CD4-positive, alpha-beta T cell (primary cell): ENCODE data around the gene MET. TPM values are rescaled to one million over a fixed set of nuclear protein-coding genes. Genes with fewer than 3 reads are reported as not detected.

Experiments
- ATAC-seq: fragments of 200-7000 bp; cut with Tn5 transposase; one replicate; pipeline ENCODE4 v1.10.0; 2022; ENCODE audit warnings: mild to moderate bottlenecking; ENCODE audit not compliant: poor library complexity
- CTCF ChIA-PET: fragments of 350-600 bp; sonication (Branson Sonifier 250); formaldehyde crosslinking; loops from one replicate; lab custom pipeline; 2021; ENCODE audit warnings: antibody characterized with exemption, inconsistent platforms; lab: Charles Lee
- POLR2A ChIA-PET: fragments of 350-600 bp; sonication (Branson Sonifier 250); formaldehyde crosslinking; loops from one replicate; lab custom pipeline; 2021; ENCODE audit warnings: antibody characterized with exemption, inconsistent platforms; lab: Charles Lee
- DNase-seq, 14 experiments: peaks; one replicate each; pipeline ENCODE4 v3.0.0-alpha.2; 2013 to 2020; ENCODE audit warnings: mixed read lengths in 2 of 14
- H3K27ac ChIP-seq, 2 donors: one replicate each; pipeline versions ENCODE4 v1.5.1 to v1.7.0; 2013; ENCODE audit warnings: low read length in 2 of 2, low read depth in 1 of 2, mild to moderate bottlenecking in 1 of 2
- H3K27me3 ChIP-seq, 2 experiments: 1 replicate in 1 of 2; 2 replicates in 1 of 2; pipeline versions ENCODE4 v1.6.1 to v1.7.0; 2013; ENCODE audit warnings: low read length in 2 of 2, control low read depth in 1 of 2, mild to moderate bottlenecking in 1 of 2, moderate library complexity in 1 of 2; ENCODE audit not compliant: insufficient read depth in 2 of 2, control insufficient read depth in 1 of 2
- H3K36me3 ChIP-seq: one replicate; pipeline ENCODE4 v1.6.1; 2013; ENCODE audit warnings: low read length, control low read depth; ENCODE audit not compliant: insufficient read depth
- H3K4me1 ChIP-seq: one replicate; pipeline ENCODE4 v1.6.1; 2013; ENCODE audit warnings: low read length, control low read depth; ENCODE audit not compliant: insufficient read depth
- H3K4me3 ChIP-seq: one replicate; pipeline ENCODE4 v1.5.1; 2013; ENCODE audit warnings: mild to moderate bottlenecking, low read length, moderate library complexity
- H3K9me3 ChIP-seq, 2 experiments: 1 replicate in 1 of 2; 2 replicates in 1 of 2; pipeline versions ENCODE4 v1.6.1 to v1.7.0; 2013; ENCODE audit warnings: low read length in 2 of 2, mild to moderate bottlenecking in 2 of 2, control low read depth in 1 of 2, moderate library complexity in 1 of 2; ENCODE audit not compliant: control insufficient read depth in 1 of 2, insufficient read depth in 1 of 2
- H3K27ac Mint-ChIP-seq: one replicate; pipeline ENCODE4 v1.8.0; 2020; ENCODE audit warnings: mixed read lengths
- H3K27me3 Mint-ChIP-seq: one replicate; pipeline ENCODE4 v1.8.0; 2021; ENCODE audit warnings: mixed read lengths
- H3K36me3 Mint-ChIP-seq: one replicate; pipeline ENCODE4 v1.8.0; 2021; ENCODE audit warnings: low read depth, mixed read lengths
- H3K4me1 Mint-ChIP-seq: one replicate; pipeline ENCODE4 v1.8.0; 2021; ENCODE audit warnings: low read depth, mixed read lengths
- H3K4me3 Mint-ChIP-seq: one replicate; pipeline ENCODE4 v1.8.0; 2020; ENCODE audit warnings: mild to moderate bottlenecking, mixed read lengths
- H3K9me3 Mint-ChIP-seq: one replicate; pipeline ENCODE4 v1.8.0; 2020; ENCODE audit warnings: mixed read lengths
- intact Hi-C, 2 experiments: fragments of 100-400 bp; cut with DNase I in 1 of 2; cut with micrococcal nuclease in 1 of 2; formaldehyde crosslinking; loops; one replicate each; pipeline versions ENCODE4 v1.15.1 to v1.9.0; 2023 to 2025; cut with DNase I, micrococcal nuclease
- total RNA-seq, 174 experiments: library from RNA in 2 of 174; stranded (reverse) in 2 of 174; gene quantifications; one replicate each; pipeline ENCODE4 v1.2.3 and lab custom pipeline; 2021 to 2026
- TF ChIP-seq, protein P1 (sequence below): fragments of 200-600 bp; IDR thresholded peaks from one replicate; pipeline ENCODE4 v1.8.0; 2022; ENCODE audit warnings: antibody characterized with exemption, mild to moderate bottlenecking

The MET gene
- total RNA-seq, 2 experiments from 2014 or later, result 0.14 TPM; not detected in 1

GRCh38 chr7:116771640-116772039, 99.6 kb downstream of the MET start:
- Mint-ChIP-seq H3K9me3 (no peaks in the 10 kb centered on the region), H3K36me3 (no peaks in the 10 kb centered on the region), H3K27me3 (peaks cover 32% of the 10 kb centered on the region), H3K27ac (no peak overlapping the region), H3K4me3 (no peak overlapping the region), H3K4me1 (no peaks in the 10 kb centered on the region)
- no peaks in the 10 kb centered on the region for H3K27me3 ChIP-seq
- H3K4me1 ChIP-seq, result no peaks in the 10 kb centered on the region
- POLR2A ChIA-PET, result no interaction called here
- intact Hi-C loops, result no loop called here
- DNase-seq (no peak), ATAC-seq (no peak)
- CTCF ChIA-PET, result interaction anchor here (0.9 kb wide), 1 partner anchor 8 kb away, joined by 3 read pairs; no protein-coding TSS in a partner anchor
- TF ChIP-seq, protein P1, sequence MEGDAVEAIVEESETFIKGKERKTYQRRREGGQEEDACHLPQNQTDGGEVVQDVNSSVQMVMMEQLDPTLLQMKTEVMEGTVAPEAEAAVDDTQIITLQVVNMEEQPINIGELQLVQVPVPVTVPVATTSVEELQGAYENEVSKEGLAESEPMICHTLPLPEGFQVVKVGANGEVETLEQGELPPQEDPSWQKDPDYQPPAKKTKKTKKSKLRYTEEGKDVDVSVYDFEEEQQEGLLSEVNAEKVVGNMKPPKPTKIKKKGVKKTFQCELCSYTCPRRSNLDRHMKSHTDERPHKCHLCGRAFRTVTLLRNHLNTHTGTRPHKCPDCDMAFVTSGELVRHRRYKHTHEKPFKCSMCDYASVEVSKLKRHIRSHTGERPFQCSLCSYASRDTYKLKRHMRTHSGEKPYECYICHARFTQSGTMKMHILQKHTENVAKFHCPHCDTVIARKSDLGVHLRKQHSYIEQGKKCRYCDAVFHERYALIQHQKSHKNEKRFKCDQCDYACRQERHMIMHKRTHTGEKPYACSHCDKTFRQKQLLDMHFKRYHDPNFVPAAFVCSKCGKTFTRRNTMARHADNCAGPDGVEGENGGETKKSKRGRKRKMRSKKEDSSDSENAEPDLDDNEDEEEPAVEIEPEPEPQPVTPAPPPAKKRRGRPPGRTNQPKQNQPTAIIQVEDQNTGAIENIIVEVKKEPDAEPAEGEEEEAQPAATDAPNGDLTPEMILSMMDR, result no peak
- no peaks in the 10 kb centered on the region for H3K9me3 ChIP-seq
- no peaks in the 10 kb centered on the region for H3K36me3 ChIP-seq
- H3K4me3 ChIP-seq, result no peak overlapping the region
- no peak overlapping the region for H3K27ac ChIP-seq

GRCh38 chr7:116772423-116772863, 100.4 kb downstream of the MET start:
- ATAC-seq (no peak), DNase-seq (no peak)
- Mint-ChIP-seq H3K9me3 (no peaks in the 10 kb centered on the region), H3K36me3 (no peaks in the 10 kb centered on the region), H3K4me3 (no peak overlapping the region), H3K27ac (no peak overlapping the region), H3K4me1 (no peaks in the 10 kb centered on the region), H3K27me3 (peaks cover 32% of the 10 kb centered on the region)
- Histone ChIP-seq H3K36me3 (no peaks in the 10 kb centered on the region), H3K9me3 (no peaks in the 10 kb centered on the region), H3K27ac (no peak overlapping the region), H3K4me3 (no peak overlapping the region), H3K4me1 (no peaks in the 10 kb centered on the region), H3K27me3 (no peaks in the 10 kb centered on the region)
- CTCF ChIA-PET, result interaction anchor here (0.6 to 0.9 kb wide), 2 partner anchors 9 to 10 kb away, joined by 3 read pairs; no protein-coding TSS in a partner anchor
- POLR2A ChIA-PET, result no interaction called here
- intact Hi-C loops, result no loop called here
- TF ChIP-seq, protein P1, result no peak

- H3K4me3 Mint-ChIP-seq, result no peak overlapping the region
- no peak overlapping the region for H3K27ac Mint-ChIP-seq
- no peak for DNase-seq
- Histone ChIP-seq H3K27me3 (no peaks in the 10 kb centered on the region), H3K27ac (no peak overlapping the region), H3K9me3 (no peaks in the 10 kb centered on the region), H3K4me3 (no peak overlapping the region), H3K36me3 (no peaks in the 10 kb centered on the region), H3K4me1 (no peaks in the 10 kb centered on the region)
- ATAC-seq, result no peak
- no peaks in the 10 kb centered on the region for H3K4me1 Mint-ChIP-seq
- CTCF ChIA-PET, result no interaction called here
- POLR2A ChIA-PET, result no interaction called here
- TF ChIP-seq, protein P1, result no peak
- intact Hi-C loops, result no loop called here
- H3K9me3 Mint-ChIP-seq, result no peaks in the 10 kb centered on the region
- H3K36me3 Mint-ChIP-seq, result no peaks in the 10 kb centered on the region
- H3K27me3 Mint-ChIP-seq, result peaks cover 32% of the 10 kb centered on the region
These were observed 101.1 kb downstream of the MET start for GRCh38 chr7:116772926-116773749.
